SJCRH30 (cell line): ENCODE results near the gene CSRNP3. TPM values are rescaled to one million over a fixed set of nuclear protein-coding genes. Genes with fewer than 3 reads are reported as not detected.

Experiments
- DNase-seq, 2 experiments: peaks; one replicate each; pipeline ENCODE4 v3.0.0-alpha.2; 2015 to 2020
- H3K27ac ChIP-seq: fragments of 250-450 bp; sonication (Bioruptor Pico); 2 replicates; pipeline ENCODE4 v1.5.1; 2020; ENCODE audit warnings: mild to moderate bottlenecking, moderate library complexity
- H3K27me3 ChIP-seq: fragments of 250-450 bp; sonication (Bioruptor Pico); 2 replicates; pipeline ENCODE4 v1.5.1; 2020; ENCODE audit warnings: mild to moderate bottlenecking, moderate library complexity
- H3K36me3 ChIP-seq: fragments of 250-450 bp; sonication (Bioruptor Pico); 2 replicates; pipeline ENCODE4 v1.5.1; 2020; ENCODE audit warnings: mild to moderate bottlenecking, moderate library complexity
- H3K4me1 ChIP-seq: fragments of 250-450 bp; sonication (Bioruptor Pico); 2 replicates; pipeline ENCODE4 v1.5.1; 2020; ENCODE audit warnings: mild to moderate bottlenecking, moderate library complexity
- H3K4me3 ChIP-seq: fragments of 250-450 bp; sonication (Bioruptor Pico); 2 replicates; pipeline ENCODE4 v1.5.1; 2020; ENCODE audit warnings: mild to moderate bottlenecking, moderate library complexity
- H3K9me3 ChIP-seq: fragments of 250-450 bp; sonication (Bioruptor Pico); replicated peaks from 2 replicates; pipeline ENCODE4 v1.5.1; 2020; ENCODE audit warnings: mild to moderate bottlenecking, moderate library complexity
- total RNA-seq: library from RNA; depleted of rRNA; stranded (reverse); fragments of >200 nt; shearing (Covaris generic); gene quantifications from 2 replicates; pipeline ENCODE4 v1.2.3, GENCODE V29; 2014

The CSRNP3 gene
- total RNA-seq, 1 experiment from 2014 or later: 2.9 TPM

DNA sequence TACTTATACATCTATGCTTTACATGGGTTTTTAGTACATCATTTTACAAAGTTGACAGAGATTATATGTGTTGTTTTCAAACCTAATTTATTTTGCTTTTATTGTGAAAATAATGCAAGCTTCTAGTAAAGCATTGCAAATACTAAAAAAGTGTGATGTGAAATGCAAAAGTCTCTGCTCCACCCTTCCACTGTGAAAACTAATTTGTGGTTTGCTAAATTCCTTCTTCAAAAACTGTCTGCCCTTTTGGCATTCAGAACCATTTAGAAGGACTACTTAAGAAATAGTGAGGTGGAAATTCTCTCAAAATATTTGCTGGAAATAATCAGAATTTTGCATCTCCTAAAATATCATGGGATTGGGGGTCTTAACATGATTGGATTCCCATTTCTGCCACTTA is 78.4 kb downstream of the CSRNP3 start:
- no peak for DNase-seq

DNA sequence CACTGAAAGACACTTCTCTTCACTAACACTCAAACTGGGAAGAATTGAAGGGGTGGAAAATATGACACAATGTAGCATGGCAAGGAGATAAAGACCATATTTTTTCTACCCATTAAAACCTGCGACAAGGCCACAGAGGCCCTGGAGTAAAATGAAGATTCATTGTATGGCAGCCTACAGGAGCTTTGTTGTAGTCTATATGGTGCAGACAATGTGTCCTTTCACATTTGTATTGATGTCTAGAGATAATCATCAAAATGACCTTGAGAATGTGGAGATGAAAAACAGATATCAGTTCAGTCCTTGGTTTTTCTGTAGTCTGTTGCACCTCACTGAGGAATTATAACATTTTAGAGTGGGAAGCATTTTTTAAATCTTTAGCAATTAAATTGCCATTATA is 80.1 kb downstream of the CSRNP3 start:
- Histone ChIP-seq H3K9me3 (no peaks in the 10 kb centered on the region), H3K4me3 (no peak overlapping the region), H3K27ac (no peak overlapping the region), H3K4me1 (no peaks in the 10 kb centered on the region), H3K27me3 (no peaks in the 10 kb centered on the region), H3K36me3 (no peaks in the 10 kb centered on the region)
- DNase-seq: no peak

More for the DNA sequence above, 78.4 kb downstream of the CSRNP3 start:
- no peak overlapping the region for H3K27ac ChIP-seq
- no peaks in the 10 kb centered on the region for H3K4me1 ChIP-seq
- no peaks in the 10 kb centered on the region for H3K36me3 ChIP-seq
- H3K4me3 ChIP-seq: no peak overlapping the region
- H3K9me3 ChIP-seq: no peaks in the 10 kb centered on the region
- H3K27me3 ChIP-seq: no peaks in the 10 kb centered on the region

DNA sequence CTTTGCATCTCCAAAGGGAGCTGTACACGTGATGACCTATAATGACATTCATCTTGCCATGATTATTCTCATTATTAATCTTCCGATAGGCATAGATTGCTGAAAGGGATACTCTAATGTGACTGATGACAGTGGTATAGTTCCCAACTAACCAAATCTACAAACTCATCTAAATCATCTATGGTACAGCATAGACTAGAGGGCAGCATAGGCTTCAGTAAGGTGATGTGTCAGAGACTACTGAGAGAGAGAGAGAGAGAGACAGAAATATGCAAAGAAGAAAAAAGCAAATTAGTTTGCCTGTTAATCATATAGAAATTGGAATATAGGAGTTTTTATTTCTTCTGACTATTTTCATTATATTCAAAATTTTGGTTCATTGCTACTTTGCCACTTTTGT is 89.3 kb downstream of the CSRNP3 start:
- Histone ChIP-seq H3K27me3 (no peaks in the 10 kb centered on the region), H3K4me3 (no peak overlapping the region), H3K36me3 (no peaks in the 10 kb centered on the region), H3K4me1 (no peaks in the 10 kb centered on the region), H3K9me3 (no peaks in the 10 kb centered on the region), H3K27ac (no peak overlapping the region)
- no peak for DNase-seq

DNA sequence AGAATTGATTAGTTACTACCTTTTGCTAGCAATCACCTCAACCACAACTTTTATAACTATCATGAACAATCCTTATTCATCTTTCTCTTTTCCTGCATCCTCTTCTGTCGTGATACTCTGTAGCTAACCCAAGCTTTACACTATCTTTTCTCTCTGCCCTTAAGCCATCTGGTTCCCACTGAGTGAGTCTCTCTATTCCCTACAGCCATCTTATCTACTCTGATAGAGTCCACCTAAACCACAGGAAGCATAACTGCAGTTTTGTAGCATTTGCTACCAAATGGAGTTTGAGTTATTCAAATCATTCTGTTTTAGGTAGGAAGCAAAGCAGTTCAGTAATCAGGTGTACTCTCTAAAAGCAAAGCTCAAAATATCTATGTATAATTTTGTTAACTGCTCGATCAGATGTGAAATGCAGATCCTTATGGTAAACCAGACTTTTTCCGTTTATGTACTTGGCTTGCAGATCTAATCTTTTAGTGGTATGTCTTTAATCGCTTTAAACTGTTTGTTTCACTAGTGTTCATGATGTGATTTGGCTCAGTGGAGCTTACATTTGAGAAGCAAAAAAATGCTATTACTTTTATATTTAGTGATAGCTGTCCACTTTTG is 91.0 kb downstream of the CSRNP3 start:
- Histone ChIP-seq H3K27me3 (no peaks in the 10 kb centered on the region), H3K9me3 (no peaks in the 10 kb centered on the region), H3K4me3 (no peak overlapping the region), H3K36me3 (no peaks in the 10 kb centered on the region), H3K27ac (no peak overlapping the region), H3K4me1 (no peaks in the 10 kb centered on the region)
- no peak for DNase-seq

DNA sequence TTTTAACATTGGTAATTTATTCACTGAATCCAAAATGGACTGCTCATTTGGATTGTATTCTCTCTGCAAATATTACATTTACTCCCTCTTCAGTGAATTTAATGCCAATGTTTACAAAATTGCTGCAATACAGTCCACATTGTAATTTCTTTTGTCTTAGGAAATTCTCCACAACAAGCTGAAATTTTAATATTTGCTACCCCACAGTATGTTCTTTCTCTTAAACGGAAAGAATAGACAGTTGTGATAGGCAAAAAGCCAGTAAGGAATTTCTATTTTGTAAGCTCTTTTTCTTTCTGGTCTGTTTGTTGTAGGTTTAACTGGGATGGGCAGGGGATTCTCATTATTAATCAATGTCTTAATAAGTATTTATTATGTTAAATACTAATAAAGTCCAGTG is 92.0 kb downstream of the CSRNP3 start:
- Histone ChIP-seq H3K9me3 (no peaks in the 10 kb centered on the region), H3K4me3 (no peak overlapping the region), H3K4me1 (no peaks in the 10 kb centered on the region), H3K27ac (no peak overlapping the region), H3K36me3 (no peaks in the 10 kb centered on the region), H3K27me3 (no peaks in the 10 kb centered on the region)
- DNase-seq: no peak

DNA sequence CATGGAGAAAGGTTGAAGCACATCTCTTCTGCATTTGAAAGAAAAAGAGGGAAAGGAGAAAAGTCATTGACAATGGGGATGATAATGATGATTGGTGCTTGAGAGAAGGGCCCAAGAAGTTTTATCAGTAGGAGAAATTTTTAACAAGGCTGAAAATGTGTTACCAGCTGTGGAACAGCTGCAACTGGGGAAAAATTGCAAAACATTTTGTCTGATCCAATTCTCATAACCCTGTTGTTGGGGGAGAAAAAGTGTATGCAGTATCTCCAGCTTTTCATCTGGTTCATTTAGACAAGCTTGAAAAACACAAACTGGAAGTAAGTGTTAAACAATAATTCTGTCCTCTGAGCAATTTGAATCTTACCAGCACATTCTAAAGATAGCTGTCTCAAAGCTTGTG is 92.7 kb downstream of the CSRNP3 start:
- H3K4me3 ChIP-seq: no peak overlapping the region
- no peak overlapping the region for H3K27ac ChIP-seq
- no peak for DNase-seq
- H3K36me3 ChIP-seq: no peaks in the 10 kb centered on the region
- H3K9me3 ChIP-seq: no peaks in the 10 kb centered on the region
- H3K4me1 ChIP-seq: no peaks in the 10 kb centered on the region
- H3K27me3 ChIP-seq: no peaks in the 10 kb centered on the region

DNA sequence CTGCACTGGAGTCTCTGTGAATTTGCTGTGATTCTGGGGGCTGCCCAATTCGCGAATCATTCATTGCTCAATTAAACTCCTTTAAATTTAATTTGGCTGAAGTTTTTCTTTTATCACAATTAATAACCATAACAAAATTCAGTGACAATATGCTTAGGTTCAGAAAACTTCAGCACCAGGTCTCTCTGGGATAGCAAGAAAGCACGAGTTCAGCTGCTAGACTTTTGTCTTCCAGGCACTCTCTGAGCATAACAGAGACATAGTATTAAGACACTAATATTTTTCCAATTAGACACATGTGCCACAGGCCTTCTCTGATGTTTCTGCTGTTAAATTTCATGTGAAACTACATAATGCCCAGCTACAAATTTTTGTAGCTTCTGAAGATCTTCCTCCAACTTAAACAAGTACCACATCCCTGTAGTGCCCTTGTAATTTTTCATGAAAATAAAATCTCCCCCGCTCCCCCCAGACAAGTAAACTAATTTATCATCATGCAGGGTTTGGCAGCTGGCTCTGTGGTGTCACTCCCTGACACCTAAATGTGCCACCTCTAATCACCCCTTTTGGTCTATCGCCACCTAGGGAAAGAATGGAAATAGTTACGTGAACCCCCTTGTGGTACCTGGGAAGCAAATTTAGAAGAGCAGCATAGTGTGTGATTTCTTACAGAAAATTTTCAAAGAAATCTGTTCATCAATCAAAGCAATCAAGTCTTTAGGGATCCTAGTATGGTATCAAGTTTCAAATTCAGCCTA is 94.1 kb downstream of the CSRNP3 start:
- Histone ChIP-seq H3K4me1 (no peaks in the 10 kb centered on the region), H3K27ac (no peak overlapping the region), H3K27me3 (no peaks in the 10 kb centered on the region), H3K4me3 (no peak overlapping the region), H3K9me3 (no peaks in the 10 kb centered on the region), H3K36me3 (no peaks in the 10 kb centered on the region)
- DNase-seq: no peak

DNA sequence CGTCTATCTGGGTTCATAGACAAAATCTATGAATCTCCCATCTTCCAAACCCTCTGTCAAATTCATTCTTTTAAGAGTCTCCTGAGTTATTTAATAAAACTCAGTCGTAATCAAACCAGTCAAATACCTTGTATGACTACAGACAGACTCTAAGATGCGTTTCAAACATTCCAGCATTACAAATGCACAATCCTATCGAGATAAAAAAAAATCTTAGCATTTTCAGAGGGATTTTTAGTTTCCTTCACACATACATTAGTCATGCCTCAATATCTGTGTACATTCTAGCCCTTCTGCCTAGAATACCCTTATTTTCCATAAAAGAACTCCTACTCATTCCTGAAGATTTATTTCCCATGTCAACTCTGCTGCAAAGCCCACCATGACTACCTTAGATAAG is 96.5 kb downstream of the CSRNP3 start:
- H3K36me3 ChIP-seq: no peaks in the 10 kb centered on the region
- H3K4me1 ChIP-seq: no peaks in the 10 kb centered on the region
- no peak overlapping the region for H3K27ac ChIP-seq
- H3K4me3 ChIP-seq: no peak overlapping the region
- H3K9me3 ChIP-seq: no peaks in the 10 kb centered on the region
- DNase-seq: no peak
- H3K27me3 ChIP-seq: no peaks in the 10 kb centered on the region

DNA sequence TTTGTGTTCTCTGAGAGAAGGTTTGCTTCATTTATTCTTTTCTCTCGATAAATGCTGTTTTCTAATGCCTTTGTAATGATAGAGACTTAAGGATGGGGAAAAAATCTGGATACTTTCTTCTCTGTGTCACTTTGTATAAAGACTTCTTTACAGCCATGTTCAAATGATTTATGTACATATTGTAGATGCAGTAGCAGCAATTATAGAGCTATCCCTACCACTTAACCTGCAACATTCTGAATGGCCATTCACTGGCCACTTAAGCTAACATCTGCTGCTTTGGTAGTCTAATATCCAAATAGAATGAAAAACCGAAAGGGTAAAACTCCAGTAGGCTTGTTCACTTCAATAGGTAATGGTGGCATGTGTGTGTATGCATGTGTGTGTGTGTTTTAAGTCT is 97.8 kb downstream of the CSRNP3 start:
- Histone ChIP-seq H3K27me3 (no peaks in the 10 kb centered on the region), H3K27ac (no peak overlapping the region), H3K4me3 (no peak overlapping the region), H3K36me3 (no peaks in the 10 kb centered on the region), H3K9me3 (no peaks in the 10 kb centered on the region; the same call in 1 of the 2 replicates), H3K4me1 (peaks cover 5% of the 10 kb centered on the region; the same call in 1 of the 2 replicates)
- DNase-seq: no peak

DNA sequence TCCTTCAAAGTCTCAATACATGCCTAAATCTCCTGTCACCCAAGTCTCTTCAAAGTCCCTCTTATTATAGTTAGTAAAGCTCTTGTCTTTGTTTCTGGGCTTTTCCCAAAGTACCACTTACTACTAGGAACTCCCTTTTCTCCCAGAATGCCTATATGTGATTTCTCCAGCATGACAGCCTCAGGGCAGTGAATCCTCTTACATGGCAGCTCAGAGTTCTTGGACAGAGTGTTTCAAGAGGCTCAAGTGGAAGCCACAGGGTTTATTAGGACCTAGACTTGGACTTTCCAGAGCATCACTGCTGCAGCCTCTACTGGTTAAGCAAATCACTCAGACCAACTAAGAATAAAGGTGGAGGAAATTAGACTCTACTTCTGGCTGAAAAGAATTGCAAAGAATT is 98.9 kb downstream of the CSRNP3 start:
- Histone ChIP-seq H3K27me3 (no peaks in the 10 kb centered on the region), H3K4me3 (no peak overlapping the region), H3K4me1 (peaks cover 5% of the 10 kb centered on the region; the same call in 1 of the 2 replicates), H3K27ac (no peak overlapping the region), H3K9me3 (no peaks in the 10 kb centered on the region; the same call in 1 of the 2 replicates), H3K36me3 (no peaks in the 10 kb centered on the region)
- DNase-seq: no peak

DNA sequence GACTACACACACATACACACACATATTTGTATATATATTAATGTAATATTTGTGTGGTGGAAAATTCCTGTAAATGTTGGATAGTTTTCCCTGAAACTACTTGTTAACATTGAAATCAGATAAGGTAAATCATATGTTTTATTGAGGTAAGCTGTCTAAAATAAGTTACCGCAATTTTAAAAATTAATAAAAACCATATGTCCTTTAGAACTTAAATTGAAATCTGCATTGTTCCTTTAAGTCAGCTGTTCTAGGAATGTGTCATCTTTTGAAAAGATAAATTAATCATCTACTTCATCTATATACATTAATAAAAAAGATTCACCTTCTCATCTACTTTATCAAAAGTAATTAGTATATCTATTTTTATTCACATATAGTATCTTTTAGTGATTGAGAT is 102.0 kb downstream of the CSRNP3 start:
- Histone ChIP-seq H3K4me3 (no peak overlapping the region), H3K36me3 (no peaks in the 10 kb centered on the region), H3K9me3 (no peaks in the 10 kb centered on the region; the same call in 1 of the 2 replicates), H3K4me1 (peaks cover 8% of the 10 kb centered on the region), H3K27ac (peak overlapping the region; percentile 27), H3K27me3 (no peaks in the 10 kb centered on the region)
- DNase-seq: no peak

DNA sequence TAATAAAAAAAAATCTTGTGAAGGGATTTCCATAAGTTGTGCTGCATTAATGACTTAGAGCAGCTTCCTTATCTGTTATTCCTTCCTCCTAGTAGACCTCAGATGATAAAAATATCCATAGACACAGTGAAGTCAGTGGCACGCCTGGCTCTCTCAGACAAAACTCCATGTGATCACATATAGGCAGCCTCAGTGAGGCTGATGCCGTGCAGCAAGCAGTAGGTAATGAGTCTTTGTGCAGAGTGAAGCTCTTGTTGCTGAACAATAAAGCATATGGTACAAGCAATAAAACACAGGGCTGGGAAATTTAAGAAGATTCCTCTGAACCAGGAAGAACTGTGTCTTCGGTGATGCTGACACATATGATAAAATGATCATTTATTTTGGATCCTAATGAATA is 102.7 kb downstream of the CSRNP3 start:
- H3K4me3 ChIP-seq: peak overlapping the region; percentile 21
- DNase-seq: peak; percentile 47 to 70
- peak overlapping the region; percentile 27 for H3K27ac ChIP-seq
- H3K27me3 ChIP-seq: no peaks in the 10 kb centered on the region
- no peaks in the 10 kb centered on the region for H3K36me3 ChIP-seq
- H3K9me3 ChIP-seq: no peaks in the 10 kb centered on the region; the same call in 1 of the 2 replicates
- H3K4me1 ChIP-seq: peaks cover 8% of the 10 kb centered on the region

DNA sequence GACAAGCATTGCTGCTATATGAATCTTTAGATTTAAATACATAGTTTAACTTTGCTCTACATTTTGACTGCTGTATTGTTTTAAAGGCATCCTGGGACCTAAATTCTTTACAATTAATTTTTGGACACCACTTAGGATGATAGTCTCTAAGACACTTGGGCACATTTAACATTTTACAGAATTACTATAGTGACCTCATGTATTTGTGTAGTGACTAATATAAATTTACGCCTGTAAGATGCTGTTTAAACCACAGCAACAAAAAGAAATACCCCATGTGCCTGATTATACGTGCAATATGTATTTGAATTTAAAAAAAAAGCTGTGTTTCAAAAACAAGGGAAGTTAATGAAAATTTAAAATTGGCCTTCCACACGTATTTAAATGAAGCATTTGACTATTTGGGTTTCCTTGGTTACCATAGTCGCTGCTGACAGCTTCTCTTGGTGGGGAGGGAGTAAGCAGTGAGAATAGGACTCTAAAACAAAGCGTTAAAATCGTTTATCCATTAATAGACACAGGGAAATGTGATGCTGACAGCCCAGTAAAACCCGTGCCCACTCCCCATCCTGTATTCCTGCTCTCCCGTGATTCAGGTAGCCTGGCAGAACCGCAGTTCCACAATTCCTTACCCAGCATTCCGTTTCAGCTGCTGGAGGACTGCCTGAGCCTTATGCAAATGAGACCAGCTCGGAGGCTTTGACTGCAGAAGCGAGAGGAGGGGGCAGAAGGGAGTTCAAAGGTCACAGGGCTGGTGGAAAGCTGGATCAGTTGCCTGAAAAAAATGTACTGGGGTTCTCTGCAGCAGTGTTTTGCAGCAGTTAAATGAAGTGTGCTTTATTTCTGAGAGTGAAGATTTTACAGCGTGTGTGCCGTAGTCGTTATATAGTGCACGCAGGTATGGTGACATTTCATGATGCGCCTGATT is 104.3 kb downstream of the CSRNP3 start:
- Histone ChIP-seq H3K27me3 (no peaks in the 10 kb centered on the region), H3K27ac (peak overlapping the region; percentile 32; the same call in 1 of the 2 replicates), H3K4me3 (peak overlapping the region; percentile 62), H3K36me3 (no peaks in the 10 kb centered on the region), H3K4me1 (peaks cover 8% of the 10 kb centered on the region), H3K9me3 (no peaks in the 10 kb centered on the region; the same call in 1 of the 2 replicates)
- DNase-seq: peak; percentile 71 to 76

DNA sequence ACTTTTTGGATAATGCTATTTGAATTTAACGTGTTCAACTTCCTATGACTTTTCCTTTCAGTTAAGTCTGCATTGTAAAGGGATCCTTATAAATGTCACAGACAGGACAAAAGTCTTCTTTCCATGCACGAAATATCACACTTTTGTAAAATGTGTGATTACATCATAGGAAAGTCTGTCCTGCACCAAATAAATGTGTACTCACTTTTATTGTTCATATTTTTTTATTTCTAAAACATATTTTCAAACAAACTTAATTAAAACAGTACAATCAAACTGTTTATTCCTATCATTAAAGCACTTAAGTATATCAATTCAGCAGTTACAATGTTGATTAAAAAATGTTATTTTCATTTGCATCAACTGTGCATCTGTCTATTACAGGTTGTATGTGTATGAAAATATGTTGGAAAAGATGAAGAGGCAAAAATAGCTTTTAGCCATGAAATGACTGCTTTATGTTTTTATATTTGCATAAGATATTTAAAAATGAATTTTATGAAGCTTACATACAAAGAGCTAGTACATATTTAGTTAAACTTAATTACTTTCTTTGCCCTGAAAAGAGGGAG is 105.6 kb downstream of the CSRNP3 start:
- peaks cover 8% of the 10 kb centered on the region for H3K4me1 ChIP-seq
- no peaks in the 10 kb centered on the region; the same call in 1 of the 2 replicates for H3K9me3 ChIP-seq
- no peaks in the 10 kb centered on the region for H3K27me3 ChIP-seq
- H3K27ac ChIP-seq: peak overlapping the region; percentile 32; the same call in 1 of the 2 replicates
- H3K4me3 ChIP-seq: peak overlapping the region; percentile 62
- no peaks in the 10 kb centered on the region for H3K36me3 ChIP-seq
- DNase-seq: no peak
